ENCODE measurements around the gene MAN2C1.

- TF ChIP-seq ZNF837 (tag by site-specific recombination; IDR thresholded peaks at IDR 0.05): no peak
- TF ChIP-seq ZNF830 (tag by site-specific recombination; IDR thresholded peaks at IDR 0.05; ENCODE audit: low read depth): no peak
- TF ChIP-seq ZNF239 (tag by site-specific recombination; IDR thresholded peaks at IDR 0.05): no peak
Measured at GRCh38 chr15:75327005-75327404, 41.4 kb downstream of the MAN2C1 start.
